Activated T-cell treated with anti-CD3 and anti-CD28 coated beads, Interleukin-2, amount 50 U/mL, for 4 hours (primary cell): ENCODE measurements around the gene SRGAP1. TPM values are rescaled to one million over a fixed set of nuclear protein-coding genes. Genes with fewer than 3 reads are reported as not detected.
"Not testable (repeated sequence)": the region's sequence is repeated elsewhere in the genome, so short reads cannot be mapped to it uniquely, and the experiment has no call there.

ENCODE experiments used
- ATAC-seq, 2 donors: fragments of 200-7000 bp; cut with Tn5 transposase; one replicate each; pipeline ENCODE4 v1.10.0; 2021
- DNase-seq: peaks from one replicate; pipeline ENCODE4 v3.0.0-alpha.2; 2020
- H3K27me3 Mint-ChIP-seq: one replicate; pipeline ENCODE4 v1.8.0; 2021; ENCODE audit warnings: low read depth, mixed read lengths
- H3K36me3 Mint-ChIP-seq: one replicate; pipeline ENCODE4 v1.8.0; 2022; ENCODE audit warnings: mixed read lengths; ENCODE audit not compliant: insufficient read depth
- H3K4me1 Mint-ChIP-seq: one replicate; pipeline ENCODE4 v1.8.0; 2021; ENCODE audit warnings: low read depth, mixed read lengths
- H3K4me3 Mint-ChIP-seq: one replicate; pipeline ENCODE4 v1.8.0; 2021; ENCODE audit warnings: mild to moderate bottlenecking, moderate library complexity, mixed read lengths
- H3K9me3 Mint-ChIP-seq: one replicate; pipeline ENCODE4 v1.8.0; 2021; ENCODE audit warnings: mixed read lengths
- total RNA-seq, 3 donors: library from RNA; stranded (reverse); gene quantifications; one replicate each; pipeline ENCODE4 v1.2.1, GENCODE V29; 2021

SRGAP1 gene
- total RNA-seq, 3 donors from 2014 or later: 0.27 to 0.74 (median 0.33) TPM

DNA sequence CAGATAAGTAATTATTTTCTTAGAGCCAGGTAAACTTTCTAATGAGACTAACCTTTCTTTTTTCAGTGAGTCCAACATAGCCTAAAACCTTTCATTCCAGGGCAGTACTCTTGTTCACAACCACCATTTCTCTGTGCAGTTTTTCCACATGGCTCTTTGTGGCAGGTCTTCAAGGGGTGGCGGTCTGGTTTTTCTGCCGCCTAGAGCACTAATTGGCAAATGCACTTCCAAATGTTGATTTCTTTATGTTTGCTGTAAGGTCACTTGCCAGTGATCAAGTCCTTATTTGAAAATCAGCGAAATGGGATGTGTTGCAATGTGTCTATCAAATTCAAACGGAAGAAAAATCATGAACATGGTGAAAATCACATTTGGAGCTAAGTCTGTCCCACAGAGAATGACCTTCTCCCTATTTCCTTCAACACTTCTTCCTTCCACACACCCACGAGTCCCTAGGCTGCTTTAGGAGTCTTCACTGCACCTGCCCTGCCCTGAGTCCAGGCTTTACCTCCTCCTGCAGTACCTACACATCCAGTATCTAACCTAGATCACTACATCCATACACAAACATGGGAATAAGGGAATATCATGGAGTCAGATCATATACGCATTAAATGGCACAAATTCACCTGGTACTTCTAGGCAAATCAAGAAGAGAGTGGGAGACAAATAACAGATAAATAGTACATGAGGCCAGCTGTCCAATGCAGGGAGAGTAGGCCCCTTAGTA, 1.9 kb downstream of the SRGAP1 start:
- H3K4me3 Mint-ChIP-seq: no peak overlapping the region
- DNase-seq (no peak), ATAC-seq (no peak)

DNA sequence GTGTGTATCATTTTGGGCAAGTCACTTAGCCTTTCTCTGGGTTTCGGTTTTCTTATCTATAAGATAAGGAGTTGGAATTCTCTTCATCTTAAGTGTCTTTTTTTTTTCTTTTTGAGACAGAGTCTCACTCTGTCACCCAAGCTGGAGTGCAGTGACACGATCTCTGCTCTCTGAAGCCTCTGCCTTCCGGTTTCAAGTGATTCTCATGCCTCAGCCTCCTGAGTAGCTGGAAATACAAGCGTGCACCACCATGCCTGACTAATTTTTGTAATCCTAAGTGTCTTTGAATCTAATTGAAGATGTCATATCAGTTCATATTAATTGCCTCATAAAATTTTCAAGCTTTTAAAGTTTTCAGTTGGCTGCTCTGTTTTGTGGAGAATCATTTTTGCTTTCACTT, 4.0 kb downstream of the SRGAP1 start:
- no peak for DNase-seq
- Mint-ChIP-seq H3K9me3 (no peaks in the 10 kb centered on the region), H3K4me3 (no peak overlapping the region), H3K27me3 (peaks cover 35% of the 10 kb centered on the region), H3K36me3 (no peaks in the 10 kb centered on the region), H3K4me1 (peaks cover 5% of the 10 kb centered on the region)
- ATAC-seq: no peak

More for the DNA sequence above, 1.9 kb downstream of the SRGAP1 start:
- Mint-ChIP-seq H3K27me3 (peaks cover 36% of the 10 kb centered on the region), H3K36me3 (no peaks in the 10 kb centered on the region), H3K4me1 (peaks cover 9% of the 10 kb centered on the region), H3K9me3 (no peaks in the 10 kb centered on the region)

DNA sequence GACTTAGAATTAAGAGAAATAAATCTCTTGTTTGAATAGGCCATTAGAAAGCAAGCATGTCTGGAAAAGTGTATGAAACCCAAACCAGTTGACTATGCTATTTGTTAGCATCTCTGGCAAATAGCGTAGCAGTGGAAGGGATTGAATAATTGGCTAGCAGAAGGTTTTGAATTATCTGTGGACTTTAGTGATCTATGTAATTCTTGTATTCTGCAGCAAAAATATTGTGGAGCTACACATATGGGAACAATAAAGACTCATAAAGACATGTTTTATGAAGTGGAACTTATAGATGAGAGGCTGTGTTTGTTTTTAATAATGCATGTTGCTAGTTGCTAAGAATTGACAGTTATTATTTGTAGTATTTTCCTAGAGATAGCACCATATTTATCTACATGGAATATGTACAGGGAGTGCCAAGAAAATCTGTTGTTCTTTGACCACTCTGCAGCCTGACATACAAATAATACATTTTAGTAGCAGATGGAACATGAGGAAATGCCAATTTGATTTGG, 4.7 kb downstream of the SRGAP1 start:
- no peaks in the 10 kb centered on the region for H3K9me3 Mint-ChIP-seq
- H3K27me3 Mint-ChIP-seq: peaks cover 35% of the 10 kb centered on the region
- no peaks in the 10 kb centered on the region for H3K36me3 Mint-ChIP-seq
- no peak for ATAC-seq
- DNase-seq: no peak
- no peak overlapping the region for H3K4me3 Mint-ChIP-seq
- H3K4me1 Mint-ChIP-seq: peaks cover 5% of the 10 kb centered on the region

GRCh38 chr12:63849641-63850040, 5.1 kb downstream of the SRGAP1 start:
- Mint-ChIP-seq H3K36me3 (no peaks in the 10 kb centered on the region), H3K9me3 (no peaks in the 10 kb centered on the region), H3K27me3 (peaks cover 33% of the 10 kb centered on the region), H3K4me3 (no peak overlapping the region), H3K4me1 (peaks cover 3% of the 10 kb centered on the region)
- DNase-seq (no peak), ATAC-seq (no peak)

DNA sequence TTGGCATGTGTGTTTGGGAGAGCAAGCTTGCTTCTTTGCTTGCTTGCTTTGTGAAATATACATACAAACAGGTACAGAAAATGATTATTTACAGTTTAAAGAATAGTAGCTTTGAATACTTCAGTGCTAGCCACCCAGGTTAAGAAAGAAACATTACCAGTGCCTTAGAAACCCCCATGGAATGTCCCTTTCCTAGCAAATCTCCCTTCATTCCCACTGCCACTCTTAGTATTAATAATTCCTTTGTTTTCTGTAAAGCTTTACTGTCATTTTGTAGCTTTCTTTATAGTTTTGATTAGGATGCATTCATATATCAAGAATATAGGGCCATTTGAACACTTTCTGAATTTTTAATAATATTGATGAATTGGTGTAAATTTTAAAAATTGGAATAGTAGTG, 9.5 kb downstream of the SRGAP1 start:
- Mint-ChIP-seq H3K4me3 (no peak overlapping the region), H3K36me3 (no peaks in the 10 kb centered on the region), H3K9me3 (no peaks in the 10 kb centered on the region), H3K4me1 (no peaks in the 10 kb centered on the region), H3K27me3 (peaks cover 12% of the 10 kb centered on the region)
- no peak for ATAC-seq
- DNase-seq: no peak

DNA sequence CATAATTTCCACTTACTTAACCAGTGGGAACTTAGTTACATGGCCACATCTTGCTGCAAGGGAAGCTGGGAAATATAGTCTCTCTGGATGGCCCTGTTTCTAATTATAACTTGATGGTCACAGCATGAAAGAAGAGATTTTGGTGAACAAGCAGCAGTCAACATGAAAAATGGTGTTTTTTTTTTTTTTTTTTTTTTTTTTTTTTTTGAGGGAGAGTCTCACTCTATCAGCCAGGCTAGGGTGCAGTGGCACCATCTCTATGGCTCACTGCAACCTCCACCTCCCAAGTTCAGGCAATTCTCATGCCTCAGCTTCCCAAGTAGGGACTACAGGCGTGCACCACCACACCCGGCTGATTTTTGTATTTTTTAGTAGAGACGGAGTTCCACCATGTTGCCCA, 10.8 kb downstream of the SRGAP1 start:
- H3K36me3 Mint-ChIP-seq: no peaks in the 10 kb centered on the region
- no peak overlapping the region for H3K4me3 Mint-ChIP-seq
- no peaks in the 10 kb centered on the region for H3K9me3 Mint-ChIP-seq
- H3K4me1 Mint-ChIP-seq: no peaks in the 10 kb centered on the region
- DNase-seq: no peak
- no peak for ATAC-seq
- H3K27me3 Mint-ChIP-seq: peaks cover 14% of the 10 kb centered on the region

- H3K27me3 Mint-ChIP-seq: peaks cover 7% of the 10 kb centered on the region
- ATAC-seq: no peak
Observed at GRCh38 chr12:63857771-63858670, 13.5 kb downstream of the SRGAP1 start.

DNA sequence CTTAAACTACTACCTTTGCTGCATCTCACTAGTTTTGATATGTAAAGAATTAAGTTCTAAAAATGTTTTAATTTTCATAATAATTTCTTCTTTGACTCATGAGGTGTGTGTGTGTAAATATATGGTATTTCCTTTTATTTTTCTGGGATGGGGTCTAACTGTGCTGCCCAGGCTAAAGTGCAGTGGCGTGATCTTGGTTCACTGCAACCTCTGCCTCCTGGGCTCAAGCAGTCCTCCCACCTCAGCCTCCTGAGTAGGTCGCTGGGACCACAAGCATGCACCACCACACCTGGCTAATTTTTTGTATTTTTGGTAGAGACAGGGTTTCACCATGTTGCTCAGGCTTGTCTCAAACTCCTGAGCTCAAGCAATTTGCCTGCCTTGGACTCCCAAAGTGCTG, 15.4 kb downstream of the SRGAP1 start:
- DNase-seq, H3K27me3 Mint-ChIP-seq, H3K9me3 Mint-ChIP-seq, H3K36me3 Mint-ChIP-seq, H3K4me1 Mint-ChIP-seq, H3K4me3 Mint-ChIP-seq, ATAC-seq: not testable (repeated sequence)

More at GRCh38 chr12:63857771-63858670, 13.5 kb downstream of the SRGAP1 start:
- Mint-ChIP-seq H3K9me3 (no peaks in the 10 kb centered on the region), H3K4me3 (no peak overlapping the region), H3K4me1 (no peaks in the 10 kb centered on the region), H3K36me3 (no peaks in the 10 kb centered on the region)
- DNase-seq: no peak

DNA sequence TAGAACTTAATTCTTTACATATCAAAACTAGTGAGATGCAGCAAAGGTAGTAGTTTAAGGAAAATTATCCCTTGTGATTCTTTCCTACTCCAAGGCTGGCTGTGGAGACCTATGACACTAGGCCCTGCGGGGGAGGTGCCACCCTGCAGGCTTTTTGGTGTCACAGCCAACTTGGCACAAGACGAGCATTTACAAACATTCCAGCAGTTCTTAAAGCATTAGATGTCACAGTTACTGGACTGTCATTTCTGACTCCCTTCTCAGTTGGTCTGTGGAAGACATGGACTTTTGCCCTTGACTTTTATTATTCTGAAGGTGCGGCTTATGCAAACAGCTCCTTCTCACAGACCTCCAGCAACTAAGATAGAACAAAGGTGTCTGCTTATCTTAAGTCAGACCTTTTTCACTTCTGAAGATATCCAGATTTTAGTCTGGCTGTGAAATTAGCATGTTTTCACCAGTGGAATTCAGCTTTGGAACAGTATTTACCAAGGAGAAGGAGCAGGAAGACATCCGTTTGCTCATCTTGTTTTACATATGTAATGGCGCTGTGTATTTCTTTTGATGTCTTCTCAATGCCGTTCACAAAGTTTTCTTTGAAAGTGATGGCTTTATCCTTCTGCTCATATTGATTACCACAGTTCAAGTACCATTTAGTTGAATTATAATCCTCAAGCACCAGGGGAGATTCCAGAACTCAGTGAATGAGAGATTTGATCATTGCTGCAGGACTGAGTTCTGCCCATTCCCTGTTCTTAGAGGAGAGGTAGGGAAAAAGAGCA, 17.9 kb downstream of the SRGAP1 start:
- ATAC-seq: no peak

DNA sequence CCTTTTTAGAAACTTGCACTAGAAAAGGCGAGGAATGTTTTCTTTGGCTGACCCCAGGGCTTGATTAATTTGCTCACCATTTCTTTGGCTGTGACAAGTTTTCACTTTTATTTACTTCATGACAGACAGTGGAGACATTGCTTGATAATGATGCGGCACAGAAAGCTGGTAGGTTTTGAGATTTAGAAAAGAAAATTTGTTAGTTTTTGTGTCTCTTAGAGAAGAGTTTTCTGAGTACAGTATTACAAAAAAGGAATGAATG, 18.4 kb downstream of the SRGAP1 start:
- no peaks in the 10 kb centered on the region for H3K36me3 Mint-ChIP-seq
- DNase-seq: no peak
- H3K27me3 Mint-ChIP-seq: peaks cover 2% of the 10 kb centered on the region
- no peak overlapping the region for H3K4me3 Mint-ChIP-seq
- H3K4me1 Mint-ChIP-seq: no peaks in the 10 kb centered on the region
- no peak for ATAC-seq
- no peaks in the 10 kb centered on the region for H3K9me3 Mint-ChIP-seq

More for the DNA sequence above, 17.9 kb downstream of the SRGAP1 start:
- H3K36me3 Mint-ChIP-seq: no peaks in the 10 kb centered on the region
- no peak overlapping the region for H3K4me3 Mint-ChIP-seq
- DNase-seq: no peak
- H3K4me1 Mint-ChIP-seq: no peaks in the 10 kb centered on the region
- H3K9me3 Mint-ChIP-seq: no peaks in the 10 kb centered on the region
- H3K27me3 Mint-ChIP-seq: peaks cover 2% of the 10 kb centered on the region

DNA sequence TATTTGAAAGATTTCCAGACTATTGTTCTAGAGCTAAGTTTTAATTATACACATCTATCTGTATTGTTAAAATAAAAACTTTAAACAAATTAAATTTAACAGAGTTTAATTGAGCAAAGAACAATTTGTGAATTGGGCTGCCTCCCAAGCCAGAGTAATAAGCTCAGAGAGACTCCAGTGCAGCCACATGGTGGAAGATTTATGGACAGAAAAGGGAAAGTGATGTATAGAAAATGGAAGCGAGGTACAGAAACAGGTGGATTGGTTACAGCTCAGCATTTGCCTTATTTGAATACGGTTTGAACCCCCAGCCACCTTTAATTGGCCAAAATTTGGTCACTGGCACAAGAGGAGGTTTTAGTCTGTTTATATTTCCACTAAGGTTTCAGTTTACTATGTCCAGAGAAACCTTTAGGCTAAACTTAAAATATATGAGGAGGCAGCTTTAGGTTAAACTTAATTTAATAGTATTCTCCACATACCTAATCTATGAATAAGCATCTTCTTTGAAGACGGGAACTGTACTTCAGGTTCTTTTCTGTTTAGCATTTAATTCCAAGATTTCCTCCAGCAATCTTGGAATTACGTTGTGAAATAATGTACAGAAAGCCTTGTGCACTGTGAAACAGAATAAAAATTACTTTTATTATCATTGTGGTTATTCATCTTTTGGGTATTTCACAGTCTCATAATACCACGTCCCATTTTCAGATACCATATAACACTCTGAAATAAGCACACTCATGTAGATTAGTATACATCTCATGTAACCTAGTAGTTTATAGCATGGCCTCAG, 19.4 kb downstream of the SRGAP1 start:
- Mint-ChIP-seq H3K36me3 (no peaks in the 10 kb centered on the region), H3K27me3 (peaks cover 2% of the 10 kb centered on the region), H3K9me3 (no peaks in the 10 kb centered on the region), H3K4me1 (no peaks in the 10 kb centered on the region), H3K4me3 (no peak overlapping the region)
- ATAC-seq (no peak), DNase-seq (no peak)

- Mint-ChIP-seq H3K27me3 (peaks cover under 1% of the 10 kb centered on the region), H3K9me3 (no peaks in the 10 kb centered on the region), H3K36me3 (no peaks in the 10 kb centered on the region), H3K4me3 (no peak overlapping the region), H3K4me1 (no peaks in the 10 kb centered on the region)
- ATAC-seq (no peak), DNase-seq (no peak)
Observed at GRCh38 chr12:63864454-63864706, 19.9 kb downstream of the SRGAP1 start.

DNA sequence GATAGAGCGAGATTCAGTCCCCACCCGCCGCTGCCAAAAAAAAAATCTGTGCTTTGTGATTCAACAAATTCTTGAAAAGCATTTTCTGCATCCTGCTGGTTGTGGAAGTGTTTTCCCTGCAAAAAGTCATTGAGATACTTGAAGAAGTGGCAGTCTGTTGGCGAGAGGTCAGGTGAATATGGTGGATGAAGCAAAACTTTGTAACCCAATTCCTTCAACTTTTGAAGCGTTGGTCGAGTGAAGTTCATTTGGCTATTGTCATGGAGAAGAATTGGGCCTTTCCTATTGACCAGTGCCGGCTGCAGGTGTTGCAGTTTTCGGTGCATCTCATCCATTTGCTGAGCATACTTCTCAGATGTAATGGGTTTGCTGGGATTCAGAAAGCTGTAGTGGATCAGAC, 20.9 kb downstream of the SRGAP1 start:
- DNase-seq: no peak
- H3K9me3 Mint-ChIP-seq: no peaks in the 10 kb centered on the region
- H3K27me3 Mint-ChIP-seq: peaks cover 2% of the 10 kb centered on the region
- H3K4me3 Mint-ChIP-seq: no peak overlapping the region
- H3K4me1 Mint-ChIP-seq: no peaks in the 10 kb centered on the region
- no peak for ATAC-seq
- H3K36me3 Mint-ChIP-seq: no peaks in the 10 kb centered on the region

DNA sequence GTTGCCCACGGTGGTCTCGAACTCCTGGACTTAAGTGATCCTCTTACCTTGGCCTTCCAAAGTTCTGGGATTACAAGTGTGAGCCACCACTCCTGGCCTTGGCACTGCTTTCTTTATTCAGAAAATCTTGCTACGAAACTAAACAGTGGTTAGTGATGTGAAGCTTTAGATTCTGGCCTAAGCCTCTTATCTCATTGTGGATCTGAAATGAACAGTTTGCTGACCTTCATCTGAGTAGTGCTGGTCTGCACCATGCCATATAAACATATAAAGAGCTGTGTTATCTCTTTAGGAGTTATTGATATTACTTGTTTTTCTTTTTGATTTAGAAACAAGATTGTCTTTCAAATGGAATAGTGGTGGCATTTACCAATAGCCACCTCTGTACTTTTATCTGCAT, 22.6 kb downstream of the SRGAP1 start:
- no peaks in the 10 kb centered on the region for H3K9me3 Mint-ChIP-seq
- no peak overlapping the region for H3K4me3 Mint-ChIP-seq
- ATAC-seq (no peak), DNase-seq (no peak)
- peaks cover 12% of the 10 kb centered on the region for H3K27me3 Mint-ChIP-seq
- no peaks in the 10 kb centered on the region for H3K4me1 Mint-ChIP-seq
- H3K36me3 Mint-ChIP-seq: no peaks in the 10 kb centered on the region
